Liver (tissue), 9 donors: ENCODE measurements around the gene ZNF273. TPM values are rescaled to one million over a fixed set of nuclear protein-coding genes. Genes with fewer than 3 reads are reported as not detected.
"Not testable (repeated sequence)": the region's sequence is repeated elsewhere in the genome, so short reads cannot be mapped to it uniquely, and the experiment has no call there.

Source experiments
- DNase-seq: peaks from one replicate; pipeline ENCODE4 v3.0.0-alpha.2; 2017; ENCODE audit warnings: low spot score
- H3K27ac ChIP-seq, 2 donors: one replicate each; pipeline ENCODE4 v1.7.0; 2013; ENCODE audit warnings: inconsistent platforms in 2 of 2, low read length in 2 of 2, control low read depth in 1 of 2, low read depth in 1 of 2, mild to moderate bottlenecking in 1 of 2
- H3K27me3 ChIP-seq, 4 donors: one replicate each; pipeline versions ENCODE4 v1.6.1 to v1.7.0; 2013; ENCODE audit warnings: low read length in 3 of 4, inconsistent platforms in 1 of 4, mild to moderate bottlenecking in 1 of 4, moderate library complexity in 1 of 4; ENCODE audit not compliant: control insufficient read depth in 4 of 4, insufficient read depth in 4 of 4
- H3K36me3 ChIP-seq, 4 donors: one replicate each; pipeline versions ENCODE4 v1.6.1 to v1.7.0; 2013; ENCODE audit warnings: low read length in 3 of 4, mild to moderate bottlenecking in 3 of 4, low read depth in 1 of 4, moderate library complexity in 1 of 4; ENCODE audit not compliant: control insufficient read depth in 4 of 4, insufficient read depth in 3 of 4
- H3K4me1 ChIP-seq, 4 donors: one replicate each; pipeline versions ENCODE4 v1.6.1 to v1.7.0; 2013; ENCODE audit warnings: low read length in 3 of 4, mild to moderate bottlenecking in 3 of 4, moderate library complexity in 1 of 4; ENCODE audit not compliant: control insufficient read depth in 4 of 4, insufficient read depth in 4 of 4
- H3K4me3 ChIP-seq, 3 donors: one replicate each; pipeline versions ENCODE4 v1.6.1 to v1.7.0; 2013; ENCODE audit warnings: low read length in 3 of 3, control low read depth in 1 of 3, low read depth in 1 of 3, mild to moderate bottlenecking in 1 of 3
- H3K9ac ChIP-seq, 2 donors: one replicate each; pipeline ENCODE4 v1.7.0; 2013; ENCODE audit warnings: low read length in 2 of 2, mild to moderate bottlenecking in 2 of 2, moderate library complexity in 2 of 2, control low read depth in 1 of 2, low read depth in 1 of 2
- H3K9me3 ChIP-seq, 4 donors: one replicate each; pipeline versions ENCODE4 v1.6.1 to v1.7.0; 2013; ENCODE audit warnings: low read length in 3 of 4; ENCODE audit not compliant: control insufficient read depth in 4 of 4
- EGR1 ChIP-seq, 2 donors: IDR thresholded peaks; 2 replicates each; pipeline ENCODE4 v1.6.1; 2016 to 2018; ENCODE audit warnings: antibody characterized with exemption in 2 of 2, low read depth in 2 of 2
- FOXA1 ChIP-seq: IDR thresholded peaks from 2 replicates; pipeline ENCODE4 v1.6.1; 2016; ENCODE audit warnings: antibody characterized with exemption
- GABPA ChIP-seq, 2 donors: IDR thresholded peaks in 1 of 2; conservative IDR thresholded peaks in 1 of 2; 2 replicates each; pipeline ENCODE4 v1.6.1; 2016; ENCODE audit warnings: antibody characterized with exemption in 2 of 2, mild to moderate bottlenecking in 1 of 2, moderate library complexity in 1 of 2
- HNF4A ChIP-seq, 2 donors: conservative IDR thresholded peaks; 2 replicates each; pipeline ENCODE4 v1.6.1; 2016; ENCODE audit warnings: antibody characterized with exemption in 2 of 2, mild to moderate bottlenecking in 2 of 2
- HNF4G ChIP-seq: IDR thresholded peaks from 2 replicates; pipeline ENCODE4 v1.6.1; 2016; ENCODE audit warnings: antibody characterized with exemption
- RAD21 ChIP-seq, 2 donors: IDR thresholded peaks; 2 replicates each; pipeline ENCODE4 v1.6.1; 2016; ENCODE audit warnings: antibody characterized with exemption in 2 of 2, mild to moderate bottlenecking in 2 of 2
- RXRA ChIP-seq, 2 donors: IDR thresholded peaks; 2 replicates each; pipeline ENCODE4 v1.6.1; 2017 to 2018; ENCODE audit warnings: antibody characterized with exemption in 2 of 2, mild to moderate bottlenecking in 1 of 2
- SP1 ChIP-seq: IDR thresholded peaks from 2 replicates; pipeline ENCODE4 v1.6.1; 2018; ENCODE audit warnings: antibody characterized with exemption, mild to moderate bottlenecking
- TAF1 ChIP-seq: conservative IDR thresholded peaks from 2 replicates; pipeline ENCODE4 v1.6.1; 2016; ENCODE audit warnings: antibody characterized with exemption, mild to moderate bottlenecking
- YY1 ChIP-seq: IDR thresholded peaks from 2 replicates; pipeline ENCODE4 v1.6.1; 2016; ENCODE audit warnings: antibody characterized with exemption, mild to moderate bottlenecking
- WGBS: extraction: QIAGEN DNeasy Blood & Tissue Kit; methylation state at CpG from one replicate; pipeline ENCODE4 v1.1.7; 2013; 5-methylcytosine and 5-hydroxymethylcytosine counted together
- polyA plus RNA-seq, 2 donors: library from polyadenylated mRNA; stranded (reverse) in 1 of 2; unstranded in 1 of 2; fragments of 200-250 nt in 1 of 2; fragments of >200 nt in 1 of 2; fragmentation: Nextera tagmentation in 1 of 2; extraction: Ambion mirVana in 1 of 2; gene quantifications; one replicate each; pipeline versions ENCODE4 v1.2.1 to v1.2.3, GENCODE V29; 2013 to 2015
- total RNA-seq, 2 donors: library from RNA; depleted of rRNA; stranded (reverse); fragments of >200 nt; gene quantifications; one replicate each; pipeline ENCODE4 v1.2.3, GENCODE V29; 2014
- TF ChIP-seq, protein P1 (sequence below): IDR thresholded peaks from 2 replicates; pipeline ENCODE4 v1.6.1; 2016; ENCODE audit warnings: antibody characterized with exemption, mild to moderate bottlenecking
- TF ChIP-seq, protein P2 (sequence below): fragments of 150-350 bp; IDR thresholded peaks from 2 replicates; pipeline ENCODE4 v1.5.1; 2017; ENCODE audit warnings: improper control_type of control experiment, low read depth, low read length; ENCODE audit not compliant: missing input control
- donor health status: healthy.
- donor health status: healthy.
- donor health status: healthy.
- donor health status: healthy.
- donor health status: healthy.

The ZNF273 gene
- total and polyA plus RNA-seq, 4 donors, result 0.43 to 14.9 (median 0.73) TPM

DNA sequence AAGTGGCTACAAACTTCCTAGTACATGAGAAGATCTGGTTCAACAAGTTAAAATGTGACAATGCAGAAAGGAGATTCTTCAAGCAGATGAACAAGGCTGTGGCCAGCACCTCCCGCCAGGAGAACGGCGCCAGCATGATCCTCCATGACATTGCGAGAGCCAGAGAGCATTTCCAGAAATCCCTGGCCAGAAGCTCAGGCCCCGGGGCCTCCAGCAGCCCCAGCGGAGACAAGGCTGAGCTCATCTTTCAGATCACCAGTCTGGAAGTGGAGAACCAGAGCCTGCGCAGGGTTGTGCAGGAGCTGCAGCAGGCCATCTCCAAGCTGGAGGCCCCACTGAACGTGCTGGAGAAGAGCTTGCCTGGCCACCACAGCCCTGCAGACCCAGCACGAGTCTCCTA, 40.1 kb upstream of the ZNF273 start:
- WGBS, result 93% methylated on average over 9 of the region's 9 CpGs
- DNase-seq, result peak; percentile 20
- TF ChIP-seq FOXA1 (no peak), HNF4A (conservative IDR thresholded peaks at IDR 0.05) (no peak), RAD21 (IDR thresholded peaks at IDR 0.05) (no peak), RXRA (IDR thresholded peaks at IDR 0.05) (no peak), EGR1 (IDR thresholded peaks at IDR 0.05; ENCODE audit: low read depth in 2 of 2) (no peak), SP1 (no peak), HNF4G (no peak)
- TF ChIP-seq, protein P1, sequence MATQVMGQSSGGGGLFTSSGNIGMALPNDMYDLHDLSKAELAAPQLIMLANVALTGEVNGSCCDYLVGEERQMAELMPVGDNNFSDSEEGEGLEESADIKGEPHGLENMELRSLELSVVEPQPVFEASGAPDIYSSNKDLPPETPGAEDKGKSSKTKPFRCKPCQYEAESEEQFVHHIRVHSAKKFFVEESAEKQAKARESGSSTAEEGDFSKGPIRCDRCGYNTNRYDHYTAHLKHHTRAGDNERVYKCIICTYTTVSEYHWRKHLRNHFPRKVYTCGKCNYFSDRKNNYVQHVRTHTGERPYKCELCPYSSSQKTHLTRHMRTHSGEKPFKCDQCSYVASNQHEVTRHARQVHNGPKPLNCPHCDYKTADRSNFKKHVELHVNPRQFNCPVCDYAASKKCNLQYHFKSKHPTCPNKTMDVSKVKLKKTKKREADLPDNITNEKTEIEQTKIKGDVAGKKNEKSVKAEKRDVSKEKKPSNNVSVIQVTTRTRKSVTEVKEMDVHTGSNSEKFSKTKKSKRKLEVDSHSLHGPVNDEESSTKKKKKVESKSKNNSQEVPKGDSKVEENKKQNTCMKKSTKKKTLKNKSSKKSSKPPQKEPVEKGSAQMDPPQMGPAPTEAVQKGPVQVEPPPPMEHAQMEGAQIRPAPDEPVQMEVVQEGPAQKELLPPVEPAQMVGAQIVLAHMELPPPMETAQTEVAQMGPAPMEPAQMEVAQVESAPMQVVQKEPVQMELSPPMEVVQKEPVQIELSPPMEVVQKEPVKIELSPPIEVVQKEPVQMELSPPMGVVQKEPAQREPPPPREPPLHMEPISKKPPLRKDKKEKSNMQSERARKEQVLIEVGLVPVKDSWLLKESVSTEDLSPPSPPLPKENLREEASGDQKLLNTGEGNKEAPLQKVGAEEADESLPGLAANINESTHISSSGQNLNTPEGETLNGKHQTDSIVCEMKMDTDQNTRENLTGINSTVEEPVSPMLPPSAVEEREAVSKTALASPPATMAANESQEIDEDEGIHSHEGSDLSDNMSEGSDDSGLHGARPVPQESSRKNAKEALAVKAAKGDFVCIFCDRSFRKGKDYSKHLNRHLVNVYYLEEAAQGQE, result no peak
- Histone ChIP-seq H3K27me3 (no peaks in the 10 kb centered on the region), H3K9me3 (peaks cover 0 to 6% (median under 1%) of the 10 kb centered on the region in 4 donors), H3K4me3 (no peak overlapping the region), H3K27ac (no peak overlapping the region), H3K4me1 (no peaks in the 10 kb centered on the region), H3K9ac (no peak overlapping the region), H3K36me3 (no peaks in the 10 kb centered on the region)

DNA sequence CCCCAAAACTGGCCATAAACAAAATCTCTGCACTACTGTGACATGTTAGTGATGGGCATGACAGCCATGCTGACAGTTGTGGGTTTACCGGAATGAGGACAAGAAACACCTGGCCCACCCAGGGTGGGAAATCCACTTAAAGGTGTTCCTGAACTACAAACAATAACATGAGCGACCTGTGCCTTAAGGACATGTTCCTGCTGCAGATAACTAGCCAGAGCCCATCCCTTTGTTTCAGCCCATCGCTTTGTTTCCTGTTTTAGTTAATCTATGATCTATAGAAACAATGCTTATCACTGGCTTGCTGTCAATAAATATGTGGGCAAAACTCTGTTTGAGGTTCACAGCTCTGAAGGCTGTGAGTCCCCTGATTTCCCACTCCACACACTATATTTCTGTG, 39.5 kb upstream of the ZNF273 start:
- not testable (repeated sequence) for DNase-seq, H3K9ac ChIP-seq, H3K27me3 ChIP-seq, H3K4me1 ChIP-seq, H3K36me3 ChIP-seq, H3K9me3 ChIP-seq, H3K4me3 ChIP-seq, H3K27ac ChIP-seq
- 96% methylated on average over 3 of the region's 3 CpGs for WGBS

DNA sequence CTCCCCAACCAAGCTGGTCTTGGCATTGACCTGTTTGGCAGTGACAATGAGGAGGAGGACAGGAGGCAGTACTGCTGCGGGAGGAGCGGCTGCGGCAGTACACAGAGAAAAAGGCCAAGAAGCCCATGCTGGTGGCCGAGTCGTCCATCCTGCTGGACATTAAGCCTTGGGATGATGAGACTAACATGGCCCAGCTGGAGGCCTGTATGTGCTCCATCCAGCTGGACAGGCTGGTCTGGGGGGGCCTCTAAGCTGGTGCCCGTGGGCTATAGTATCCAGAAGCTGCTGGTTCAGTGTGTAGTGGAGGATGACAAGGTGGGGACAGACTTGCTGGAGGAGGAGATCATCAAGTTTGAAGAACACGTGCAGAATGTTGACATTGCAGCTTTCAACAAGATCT, 39.1 kb upstream of the ZNF273 start:
- TF ChIP-seq YY1 (no peak), HNF4A (conservative IDR thresholded peaks at IDR 0.05) (no peak), RXRA (IDR thresholded peaks at IDR 0.05) (no peak), EGR1 (IDR thresholded peaks at IDR 0.05; ENCODE audit: low read depth in 2 of 2) (no peak), FOXA1 (no peak), TAF1 (no peak), GABPA (IDR thresholded peaks at IDR 0.05 in 1 of 2, conservative IDR thresholded peaks at IDR 0.05 in 1 of 2) (no peak), RAD21 (IDR thresholded peaks at IDR 0.05) (no peak)
- TF ChIP-seq, protein P2, sequence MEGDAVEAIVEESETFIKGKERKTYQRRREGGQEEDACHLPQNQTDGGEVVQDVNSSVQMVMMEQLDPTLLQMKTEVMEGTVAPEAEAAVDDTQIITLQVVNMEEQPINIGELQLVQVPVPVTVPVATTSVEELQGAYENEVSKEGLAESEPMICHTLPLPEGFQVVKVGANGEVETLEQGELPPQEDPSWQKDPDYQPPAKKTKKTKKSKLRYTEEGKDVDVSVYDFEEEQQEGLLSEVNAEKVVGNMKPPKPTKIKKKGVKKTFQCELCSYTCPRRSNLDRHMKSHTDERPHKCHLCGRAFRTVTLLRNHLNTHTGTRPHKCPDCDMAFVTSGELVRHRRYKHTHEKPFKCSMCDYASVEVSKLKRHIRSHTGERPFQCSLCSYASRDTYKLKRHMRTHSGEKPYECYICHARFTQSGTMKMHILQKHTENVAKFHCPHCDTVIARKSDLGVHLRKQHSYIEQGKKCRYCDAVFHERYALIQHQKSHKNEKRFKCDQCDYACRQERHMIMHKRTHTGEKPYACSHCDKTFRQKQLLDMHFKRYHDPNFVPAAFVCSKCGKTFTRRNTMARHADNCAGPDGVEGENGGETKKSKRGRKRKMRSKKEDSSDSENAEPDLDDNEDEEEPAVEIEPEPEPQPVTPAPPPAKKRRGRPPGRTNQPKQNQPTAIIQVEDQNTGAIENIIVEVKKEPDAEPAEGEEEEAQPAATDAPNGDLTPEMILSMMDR, result no peak
- H3K4me3 ChIP-seq, result no peak overlapping the region
- H3K36me3 ChIP-seq, result no peaks in the 10 kb centered on the region
- no peaks in the 10 kb centered on the region for H3K27me3 ChIP-seq
- DNase-seq, result peak; percentile 19
- H3K4me1 ChIP-seq, result no peaks in the 10 kb centered on the region
- no peak overlapping the region for H3K9ac ChIP-seq
- H3K9me3 ChIP-seq, result peaks cover 0 to 6% (median under 1%) of the 10 kb centered on the region in 4 donors
- H3K27ac ChIP-seq, result no peak overlapping the region
- 92% methylated on average over 7 of the region's 7 CpGs for WGBS
